RCC 7860 (cell line): ENCODE data around the gene TXNL4B.

Experiments used
- DNase-seq: peaks from one replicate; pipeline ENCODE4 v3.0.0-alpha.2; 2015; ENCODE audit warnings: low spot score
- FAIRE-seq: peaks from 2 replicates; lab custom pipeline; 2012; peaks lifted over from hg19 to GRCh38; lab: Jason Lieb, UNC

TXNL4B gene

GRCh38 chr16:72042157-72042660 lies 51.2 kb downstream of the TXNL4B start:
- DNase-seq (no peak), FAIRE-seq (no peak)

GRCh38 chr16:72036098-72036497 lies 57.3 kb downstream of the TXNL4B start:
- no peak for DNase-seq
- FAIRE-seq = no peak
